ENCODE data around the gene CFAP46. TPM values are rescaled to one million over a fixed set of nuclear protein-coding genes. Genes with fewer than 3 reads are reported as not detected.
"Not testable (repeated sequence)": the region's sequence is repeated elsewhere in the genome, so short reads cannot be mapped to it uniquely, and the experiment has no call there.

Gene CFAP46
- total RNA-seq, 2 experiments from 2014 or later, result not detected

GRCh38 chr10:132904181-132904813, 38.1 kb downstream of the CFAP46 start:
- Histone ChIP-seq H3K9me3 (ENCODE audit: control insufficient read depth in 1 of 2, insufficient read depth in 1 of 2, low read length in 2 of 2) (peaks cover 0 to 46% of the 10 kb centered on the region in 2 experiments), H3K4me1 (ENCODE audit: insufficient read depth, low read length) (no peaks in the 10 kb centered on the region), H3K27me3 (ENCODE audit: control insufficient read depth in 1 of 2, insufficient read depth in 2 of 2, low read length in 2 of 2) (no peaks in the 10 kb centered on the region), H3K4me3 (ENCODE audit: low read length) (no peak overlapping the region), H3K27ac (ENCODE audit: low read depth in 1 of 2, low read length in 2 of 2) (no peak overlapping the region), H3K36me3 (ENCODE audit: insufficient read depth, low read length) (no peaks in the 10 kb centered on the region)
- Mint-ChIP-seq H3K27me3 (peaks cover 10% of the 10 kb centered on the region), H3K36me3 (ENCODE audit: low read depth) (no peaks in the 10 kb centered on the region), H3K9me3 (no peaks in the 10 kb centered on the region), H3K4me3 (no peak overlapping the region), H3K27ac (no peak overlapping the region), H3K4me1 (ENCODE audit: low read depth) (no peaks in the 10 kb centered on the region)
- TF ChIP-seq, protein P1, sequence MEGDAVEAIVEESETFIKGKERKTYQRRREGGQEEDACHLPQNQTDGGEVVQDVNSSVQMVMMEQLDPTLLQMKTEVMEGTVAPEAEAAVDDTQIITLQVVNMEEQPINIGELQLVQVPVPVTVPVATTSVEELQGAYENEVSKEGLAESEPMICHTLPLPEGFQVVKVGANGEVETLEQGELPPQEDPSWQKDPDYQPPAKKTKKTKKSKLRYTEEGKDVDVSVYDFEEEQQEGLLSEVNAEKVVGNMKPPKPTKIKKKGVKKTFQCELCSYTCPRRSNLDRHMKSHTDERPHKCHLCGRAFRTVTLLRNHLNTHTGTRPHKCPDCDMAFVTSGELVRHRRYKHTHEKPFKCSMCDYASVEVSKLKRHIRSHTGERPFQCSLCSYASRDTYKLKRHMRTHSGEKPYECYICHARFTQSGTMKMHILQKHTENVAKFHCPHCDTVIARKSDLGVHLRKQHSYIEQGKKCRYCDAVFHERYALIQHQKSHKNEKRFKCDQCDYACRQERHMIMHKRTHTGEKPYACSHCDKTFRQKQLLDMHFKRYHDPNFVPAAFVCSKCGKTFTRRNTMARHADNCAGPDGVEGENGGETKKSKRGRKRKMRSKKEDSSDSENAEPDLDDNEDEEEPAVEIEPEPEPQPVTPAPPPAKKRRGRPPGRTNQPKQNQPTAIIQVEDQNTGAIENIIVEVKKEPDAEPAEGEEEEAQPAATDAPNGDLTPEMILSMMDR (IDR thresholded peaks at IDR 0.05), result peak; percentile 63
- POLR2A ChIA-PET, result no interaction called here
- peak in 2 of 14 experiments; percentile 6 to 18 for DNase-seq
- peak; percentile 24 for ATAC-seq (ENCODE audit: poor library complexity)
- intact Hi-C loops (cut with DNase I, micrococcal nuclease), result no loop called here
- CTCF ChIA-PET, result no interaction called here

DNA sequence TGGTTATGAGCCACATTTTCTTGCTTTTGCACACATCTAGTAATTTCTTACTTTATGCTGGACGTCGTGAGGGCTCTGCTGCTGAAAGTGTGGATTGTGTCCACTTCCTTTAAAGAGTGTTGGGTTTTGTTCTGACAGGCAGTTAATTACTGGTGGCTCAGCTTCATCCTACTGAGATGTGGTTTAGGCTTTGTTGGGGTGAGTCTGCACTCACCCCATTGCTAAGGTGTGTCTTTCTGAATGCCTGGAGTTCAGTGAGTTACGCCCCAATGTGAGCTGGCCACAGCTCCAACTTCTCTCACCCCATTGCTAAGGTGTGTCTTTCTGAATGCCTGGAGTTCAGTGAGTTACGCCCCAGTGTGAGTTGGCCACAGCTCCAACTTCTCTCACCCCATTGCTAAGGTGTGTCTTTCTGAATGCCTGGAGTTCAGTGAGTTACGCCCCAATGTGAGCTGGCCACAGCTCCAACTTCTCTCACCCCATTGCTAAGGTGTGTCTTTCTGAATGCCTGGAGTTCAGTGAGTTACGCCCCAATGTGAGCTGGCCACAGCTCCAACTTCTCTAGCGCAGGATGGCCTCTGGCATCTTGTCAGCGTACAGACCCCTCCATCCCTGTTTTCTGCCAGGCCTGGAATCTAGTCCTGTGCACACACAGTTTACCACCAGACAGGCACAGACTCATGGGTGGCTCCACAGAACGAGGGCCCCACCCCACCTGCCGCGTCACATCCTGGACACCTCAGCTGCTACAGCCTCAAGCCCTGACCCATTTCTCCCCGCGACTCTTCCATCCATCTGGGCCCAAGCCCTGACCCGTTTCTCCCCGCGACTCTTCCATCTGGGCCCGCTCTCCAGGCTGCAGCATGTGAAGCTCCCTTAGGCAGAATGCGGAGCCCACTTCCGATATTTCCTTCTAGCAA, 39.5 kb downstream of the CFAP46 start:
- peaks cover 0 to 41% of the 10 kb centered on the region in 2 experiments for H3K9me3 ChIP-seq (ENCODE audit: control insufficient read depth in 1 of 2, insufficient read depth in 1 of 2, low read length in 2 of 2)
- intact Hi-C loops (cut with DNase I, micrococcal nuclease), result not testable (repeated sequence)

GRCh38 chr10:132901351-132901750, 41.0 kb downstream of the CFAP46 start:
- DNase-seq, result no peak
- ChIA-PET CTCF (no interaction called here), POLR2A (no interaction called here)
- no peaks in the 10 kb centered on the region for H3K36me3 ChIP-seq (ENCODE audit: insufficient read depth, low read length)
- no peak for ATAC-seq (ENCODE audit: poor library complexity)
- no peak overlapping the region for H3K27ac ChIP-seq (ENCODE audit: low read depth in 1 of 2, low read length in 2 of 2)
- Mint-ChIP-seq H3K9me3 (no peaks in the 10 kb centered on the region), H3K4me3 (no peak overlapping the region), H3K27ac (no peak overlapping the region), H3K27me3 (peaks cover 10% of the 10 kb centered on the region), H3K36me3 (ENCODE audit: low read depth) (no peaks in the 10 kb centered on the region), H3K4me1 (ENCODE audit: low read depth) (no peaks in the 10 kb centered on the region)
- H3K27me3 ChIP-seq (ENCODE audit: control insufficient read depth in 1 of 2, insufficient read depth in 2 of 2, low read length in 2 of 2), result no peaks in the 10 kb centered on the region
- H3K4me1 ChIP-seq (ENCODE audit: insufficient read depth, low read length), result no peaks in the 10 kb centered on the region
- H3K9me3 ChIP-seq (ENCODE audit: control insufficient read depth in 1 of 2, insufficient read depth in 1 of 2, low read length in 2 of 2), result peaks cover 0 to 29% of the 10 kb centered on the region in 2 experiments
- TF ChIP-seq, protein P1 (IDR thresholded peaks at IDR 0.05), result no peak
- no peak overlapping the region for H3K4me3 ChIP-seq (ENCODE audit: low read length)
- intact Hi-C loops (cut with DNase I, micrococcal nuclease), result no loop called here

More for the DNA sequence above, 39.5 kb downstream of the CFAP46 start:
- H3K4me1 Mint-ChIP-seq (ENCODE audit: low read depth); H3K4me1 ChIP-seq (ENCODE audit: insufficient read depth, low read length); POLR2A ChIA-PET; H3K4me3 Mint-ChIP-seq; H3K36me3 ChIP-seq (ENCODE audit: insufficient read depth, low read length); H3K27ac ChIP-seq (ENCODE audit: low read depth in 1 of 2, low read length in 2 of 2); H3K9me3 Mint-ChIP-seq; CTCF ChIA-PET; ATAC-seq (ENCODE audit: poor library complexity); H3K4me3 ChIP-seq (ENCODE audit: low read length); H3K36me3 Mint-ChIP-seq (ENCODE audit: low read depth); H3K27me3 ChIP-seq (ENCODE audit: control insufficient read depth in 1 of 2, insufficient read depth in 2 of 2, low read length in 2 of 2); H3K27me3 Mint-ChIP-seq; H3K27ac Mint-ChIP-seq; DNase-seq: not testable (repeated sequence)
